ENCODE measurements around the gene PADI4.

GRCh38 chr1:17305576-17306095, 2.4 kb upstream of the PADI4 start:
- TF ChIP-seq, protein P1, sequence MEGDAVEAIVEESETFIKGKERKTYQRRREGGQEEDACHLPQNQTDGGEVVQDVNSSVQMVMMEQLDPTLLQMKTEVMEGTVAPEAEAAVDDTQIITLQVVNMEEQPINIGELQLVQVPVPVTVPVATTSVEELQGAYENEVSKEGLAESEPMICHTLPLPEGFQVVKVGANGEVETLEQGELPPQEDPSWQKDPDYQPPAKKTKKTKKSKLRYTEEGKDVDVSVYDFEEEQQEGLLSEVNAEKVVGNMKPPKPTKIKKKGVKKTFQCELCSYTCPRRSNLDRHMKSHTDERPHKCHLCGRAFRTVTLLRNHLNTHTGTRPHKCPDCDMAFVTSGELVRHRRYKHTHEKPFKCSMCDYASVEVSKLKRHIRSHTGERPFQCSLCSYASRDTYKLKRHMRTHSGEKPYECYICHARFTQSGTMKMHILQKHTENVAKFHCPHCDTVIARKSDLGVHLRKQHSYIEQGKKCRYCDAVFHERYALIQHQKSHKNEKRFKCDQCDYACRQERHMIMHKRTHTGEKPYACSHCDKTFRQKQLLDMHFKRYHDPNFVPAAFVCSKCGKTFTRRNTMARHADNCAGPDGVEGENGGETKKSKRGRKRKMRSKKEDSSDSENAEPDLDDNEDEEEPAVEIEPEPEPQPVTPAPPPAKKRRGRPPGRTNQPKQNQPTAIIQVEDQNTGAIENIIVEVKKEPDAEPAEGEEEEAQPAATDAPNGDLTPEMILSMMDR (IDR thresholded peaks at IDR 0.05): no peak
- TF ChIP-seq POLR2A (IDR thresholded peaks at IDR 0.05): no peak

All from testis (tissue), 2 donors.